Activated naive CD8-positive, alpha-beta T cell treated with anti-CD3 and anti-CD28 coated beads, Interleukin-2, amount 50 U/mL, for 24 hours (primary cell): ENCODE results near the gene NEUROG1.
"Not testable (repeated sequence)": the region's sequence is repeated elsewhere in the genome, so short reads cannot be mapped to it uniquely, and the experiment has no call there.

Experiments
- ATAC-seq: fragments of 150-1000 bp; cut with Tn5 transposase; one replicate; pipeline ENCODE4 v1.10.0; 2021
- DNase-seq: peaks from one replicate; pipeline ENCODE4 v3.0.0; 2021
- H3K27ac Mint-ChIP-seq: one replicate; pipeline ENCODE4 v1.8.0; 2021; ENCODE audit warnings: mild to moderate bottlenecking, mixed read lengths
- H3K27me3 Mint-ChIP-seq: one replicate; pipeline ENCODE4 v1.8.0; 2021; ENCODE audit warnings: mixed read lengths
- H3K36me3 Mint-ChIP-seq: one replicate; pipeline ENCODE4 v1.8.0; 2021; ENCODE audit warnings: low read depth, mixed read lengths
- H3K4me1 Mint-ChIP-seq: one replicate; pipeline ENCODE4 v1.8.0; 2021; ENCODE audit warnings: mixed read lengths
- H3K4me3 Mint-ChIP-seq: one replicate; pipeline ENCODE4 v1.8.0; 2021; ENCODE audit warnings: mild to moderate bottlenecking, moderate library complexity, mixed read lengths
- H3K9me3 Mint-ChIP-seq: one replicate; pipeline ENCODE4 v1.8.0; 2021; ENCODE audit warnings: mixed read lengths

Gene NEUROG1

DNA sequence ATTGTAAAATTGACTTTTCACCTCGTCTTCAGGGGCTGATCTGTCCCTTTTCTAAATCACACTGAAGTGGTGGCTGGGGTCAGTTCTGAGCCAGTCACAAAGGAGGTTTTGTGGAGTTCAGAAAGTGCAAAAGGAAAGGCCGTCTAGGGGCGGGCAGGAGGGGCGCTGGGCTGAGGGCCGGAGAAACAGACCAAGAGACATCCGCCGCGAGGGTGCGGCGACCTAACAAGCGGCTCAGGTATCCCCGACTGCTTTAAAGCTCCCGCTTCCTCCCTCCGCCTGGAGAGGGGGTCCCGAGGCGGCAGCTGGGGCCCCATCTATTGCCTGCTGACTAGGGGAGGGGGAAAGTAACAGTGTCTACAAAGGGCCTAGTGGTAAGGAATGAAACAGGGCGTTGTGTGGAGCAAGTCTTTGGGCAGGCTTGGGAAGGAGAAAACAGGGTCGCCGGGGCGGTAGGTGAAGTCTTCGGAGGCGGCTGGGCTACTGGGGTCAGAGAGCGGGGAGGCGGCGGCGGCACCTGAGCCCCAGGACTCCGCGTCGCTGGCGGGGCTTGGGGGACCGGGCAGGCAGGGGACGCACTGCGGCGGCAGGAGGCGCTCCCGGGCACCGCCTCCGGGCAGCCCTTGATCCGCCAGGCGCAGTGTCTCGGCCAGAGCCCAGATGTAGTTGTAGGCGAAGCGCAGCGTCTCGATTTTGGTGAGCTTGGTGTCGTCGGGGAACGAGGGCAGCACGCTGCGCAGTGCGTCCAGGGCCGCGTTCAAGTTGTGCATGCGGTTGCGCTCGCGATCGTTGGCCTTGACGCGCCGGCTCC is 950 bp downstream of the NEUROG1 start:
- Mint-ChIP-seq H3K4me1 (peaks cover 2% of the 10 kb centered on the region), H3K4me3 (no peak overlapping the region), H3K9me3 (no peaks in the 10 kb centered on the region), H3K27me3 (peaks cover 77% of the 10 kb centered on the region), H3K27ac (no peak overlapping the region), H3K36me3 (no peaks in the 10 kb centered on the region)
- DNase-seq (peak; percentile 5), ATAC-seq (no peak)

DNA sequence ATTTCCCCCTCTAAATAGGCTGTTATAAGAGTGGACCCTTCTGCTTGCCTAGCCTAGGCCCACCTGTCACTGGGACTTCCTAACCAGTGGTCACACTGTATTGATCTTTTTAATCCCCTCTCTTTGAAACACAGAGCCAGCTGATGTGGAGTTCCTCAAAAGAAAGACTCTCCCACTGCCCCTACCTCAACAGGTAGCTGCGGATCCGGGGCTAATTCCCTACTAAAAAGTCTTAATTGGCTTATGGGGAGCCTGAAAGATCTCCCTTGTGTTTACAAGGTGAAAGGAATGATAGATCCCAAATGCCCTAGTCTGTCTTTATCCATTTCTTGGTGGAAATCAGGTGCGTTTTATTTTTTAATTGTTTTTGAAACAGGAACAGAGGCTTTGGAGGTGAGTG is 2.0 kb downstream of the NEUROG1 start:
- Mint-ChIP-seq H3K27me3 (peaks cover 71% of the 10 kb centered on the region), H3K4me1 (peaks cover 2% of the 10 kb centered on the region), H3K4me3 (no peak overlapping the region), H3K27ac (no peak overlapping the region), H3K9me3 (no peaks in the 10 kb centered on the region), H3K36me3 (no peaks in the 10 kb centered on the region)
- DNase-seq (no peak), ATAC-seq (no peak)

DNA sequence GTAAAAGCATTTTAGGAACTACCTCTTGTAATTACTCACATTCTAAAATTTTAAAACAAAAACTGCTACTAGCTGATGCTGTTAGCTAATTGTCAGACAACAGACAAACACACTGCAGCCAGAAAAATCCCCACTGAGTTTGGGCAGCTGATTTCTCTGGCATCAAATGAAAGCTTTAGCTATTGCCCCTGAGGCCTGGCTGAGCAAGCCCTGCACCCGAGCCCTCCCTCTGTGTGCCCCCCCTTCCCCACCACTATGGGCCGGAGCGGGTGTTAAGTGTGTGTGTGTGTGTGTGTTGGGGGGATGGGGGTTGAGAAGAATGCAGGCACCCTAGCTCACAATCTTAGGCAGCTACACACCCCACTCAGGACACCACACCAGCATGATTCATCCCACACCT is 2.4 kb downstream of the NEUROG1 start:
- no peaks in the 10 kb centered on the region for H3K9me3 Mint-ChIP-seq
- no peak for DNase-seq
- H3K36me3 Mint-ChIP-seq, result no peaks in the 10 kb centered on the region
- ATAC-seq, result no peak
- no peak overlapping the region for H3K27ac Mint-ChIP-seq
- H3K4me3 Mint-ChIP-seq, result no peak overlapping the region
- peaks cover 2% of the 10 kb centered on the region for H3K4me1 Mint-ChIP-seq
- peaks cover 67% of the 10 kb centered on the region for H3K27me3 Mint-ChIP-seq

DNA sequence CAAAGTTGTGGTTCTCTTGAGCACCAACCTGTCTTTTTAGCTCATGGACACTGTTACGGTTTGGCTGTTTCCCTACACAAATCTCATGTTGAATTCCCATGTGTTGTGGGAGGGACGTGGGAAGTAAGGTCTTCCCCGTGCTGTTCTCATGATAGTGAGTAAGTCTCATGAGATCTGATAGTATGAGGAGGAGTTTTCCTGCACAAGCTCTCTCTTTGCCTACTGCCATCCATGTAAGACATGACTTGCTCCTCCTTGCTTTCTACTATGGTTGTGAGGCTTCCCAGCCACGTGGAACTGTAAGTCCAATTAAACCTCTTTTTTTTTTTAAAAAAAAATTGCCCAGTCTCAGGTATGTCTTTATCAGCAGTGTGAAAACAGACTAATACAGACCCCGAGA is 6.2 kb downstream of the NEUROG1 start:
- ATAC-seq, H3K36me3 Mint-ChIP-seq, H3K27ac Mint-ChIP-seq, H3K4me3 Mint-ChIP-seq, H3K9me3 Mint-ChIP-seq, DNase-seq, H3K4me1 Mint-ChIP-seq: not testable (repeated sequence)
- peaks cover 46% of the 10 kb centered on the region for H3K27me3 Mint-ChIP-seq

- Mint-ChIP-seq H3K27ac (no peak overlapping the region), H3K36me3 (no peaks in the 10 kb centered on the region), H3K4me3 (no peak overlapping the region), H3K27me3 (peaks cover 32% of the 10 kb centered on the region), H3K9me3 (peaks cover 2% of the 10 kb centered on the region), H3K4me1 (no peaks in the 10 kb centered on the region)
- ATAC-seq (no peak), DNase-seq (no peak)
These were observed 8.8 kb downstream of the NEUROG1 start for GRCh38 chr5:135526924-135527323.

GRCh38 chr5:135521964-135522363 is 13.8 kb downstream of the NEUROG1 start:
- ATAC-seq (no peak), DNase-seq (no peak)
- no peak overlapping the region for H3K4me3 Mint-ChIP-seq
- no peaks in the 10 kb centered on the region for H3K36me3 Mint-ChIP-seq
- no peak overlapping the region for H3K27ac Mint-ChIP-seq
- peaks cover 7% of the 10 kb centered on the region for H3K9me3 Mint-ChIP-seq
- H3K27me3 Mint-ChIP-seq, result peaks cover 42% of the 10 kb centered on the region
- H3K4me1 Mint-ChIP-seq, result no peaks in the 10 kb centered on the region

GRCh38 chr5:135517631-135518030 is 18.1 kb downstream of the NEUROG1 start:
- H3K36me3 Mint-ChIP-seq, result no peaks in the 10 kb centered on the region
- no peak overlapping the region for H3K27ac Mint-ChIP-seq
- H3K4me3 Mint-ChIP-seq, result no peak overlapping the region
- no peak for ATAC-seq
- H3K4me1 Mint-ChIP-seq, result no peaks in the 10 kb centered on the region
- peaks cover 34% of the 10 kb centered on the region for H3K27me3 Mint-ChIP-seq
- no peak for DNase-seq
- H3K9me3 Mint-ChIP-seq, result peaks cover 7% of the 10 kb centered on the region

DNA sequence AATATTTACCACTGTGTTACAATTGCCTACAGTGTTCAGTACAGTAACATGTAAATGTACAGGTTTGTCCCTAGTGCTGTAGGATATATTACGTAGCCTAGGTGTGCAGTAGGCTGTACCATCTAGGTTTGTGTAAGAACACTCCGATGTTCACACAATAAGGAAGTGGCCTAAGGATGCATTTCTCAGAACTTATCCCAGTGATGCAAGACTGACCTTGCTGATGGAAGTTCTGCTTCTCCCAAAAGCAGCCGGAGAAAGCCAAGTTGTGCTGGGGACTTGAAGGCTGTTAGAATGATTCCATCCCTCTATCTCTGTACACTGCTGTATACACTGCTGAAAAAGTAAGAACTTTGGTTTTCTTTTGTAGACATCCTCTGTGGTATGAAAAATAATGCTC is 21.6 kb downstream of the NEUROG1 start:
- DNase-seq, result no peak
- Mint-ChIP-seq H3K27ac (no peak overlapping the region), H3K27me3 (peaks cover 28% of the 10 kb centered on the region), H3K4me1 (no peaks in the 10 kb centered on the region), H3K9me3 (peaks cover 3% of the 10 kb centered on the region), H3K36me3 (no peaks in the 10 kb centered on the region), H3K4me3 (no peak overlapping the region)
- ATAC-seq, result no peak

GRCh38 chr5:135511761-135512575 is 23.8 kb downstream of the NEUROG1 start:
- ATAC-seq, result no peak
- H3K27ac Mint-ChIP-seq, result no peak overlapping the region
- H3K9me3 Mint-ChIP-seq, result no peaks in the 10 kb centered on the region
- H3K4me1 Mint-ChIP-seq, result no peaks in the 10 kb centered on the region
- H3K36me3 Mint-ChIP-seq, result no peaks in the 10 kb centered on the region
- H3K4me3 Mint-ChIP-seq, result no peak overlapping the region
- no peak for DNase-seq
- peaks cover 33% of the 10 kb centered on the region for H3K27me3 Mint-ChIP-seq

- H3K9me3 Mint-ChIP-seq, result no peaks in the 10 kb centered on the region
- H3K36me3 Mint-ChIP-seq, result no peaks in the 10 kb centered on the region
- ATAC-seq (no peak), DNase-seq (no peak)
- H3K4me1 Mint-ChIP-seq, result no peaks in the 10 kb centered on the region
- H3K27me3 Mint-ChIP-seq, result peaks cover 36% of the 10 kb centered on the region
- no peak overlapping the region for H3K4me3 Mint-ChIP-seq
- H3K27ac Mint-ChIP-seq, result no peak overlapping the region
These were observed 25.8 kb downstream of the NEUROG1 start for GRCh38 chr5:135509995-135510394.

- H3K4me3 Mint-ChIP-seq, result no peak overlapping the region
- no peak for ATAC-seq
These were observed 27.2 kb downstream of the NEUROG1 start for GRCh38 chr5:135508496-135509005.

GRCh38 chr5:135505973-135506372 is 29.8 kb downstream of the NEUROG1 start:
- Mint-ChIP-seq H3K4me1 (no peaks in the 10 kb centered on the region), H3K27me3 (peaks cover 41% of the 10 kb centered on the region), H3K4me3 (no peak overlapping the region), H3K9me3 (no peaks in the 10 kb centered on the region), H3K36me3 (no peaks in the 10 kb centered on the region), H3K27ac (no peak overlapping the region)
- DNase-seq (no peak), ATAC-seq (no peak)

More at GRCh38 chr5:135508496-135509005, 27.2 kb downstream of the NEUROG1 start:
- DNase-seq, result no peak
- no peaks in the 10 kb centered on the region for H3K36me3 Mint-ChIP-seq
- H3K27me3 Mint-ChIP-seq, result peaks cover 41% of the 10 kb centered on the region
- H3K4me1 Mint-ChIP-seq, result no peaks in the 10 kb centered on the region
- H3K27ac Mint-ChIP-seq, result no peak overlapping the region
- no peaks in the 10 kb centered on the region for H3K9me3 Mint-ChIP-seq

DNA sequence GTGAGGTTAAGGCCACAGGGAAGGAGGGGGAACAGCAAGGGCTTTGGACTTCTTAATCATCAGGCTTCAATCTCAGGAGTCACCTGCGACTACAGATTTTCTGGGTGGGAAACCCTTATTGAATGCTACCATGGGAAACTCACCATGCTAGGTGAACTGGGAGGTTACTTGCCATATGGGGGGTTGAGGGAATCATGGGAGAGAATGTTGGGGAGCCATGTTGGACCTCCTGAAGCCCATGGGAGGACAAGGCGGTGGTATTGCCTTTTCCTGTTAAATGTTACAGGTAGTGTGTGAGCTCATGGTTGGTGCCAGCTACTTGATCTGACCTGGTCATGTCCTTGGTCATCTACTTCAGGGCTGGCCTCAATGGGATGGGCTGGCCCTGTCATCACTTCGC is 31.4 kb downstream of the NEUROG1 start:
- H3K36me3 Mint-ChIP-seq, result no peaks in the 10 kb centered on the region
- no peak overlapping the region for H3K4me3 Mint-ChIP-seq
- H3K27ac Mint-ChIP-seq, result no peak overlapping the region
- H3K27me3 Mint-ChIP-seq, result peaks cover 34% of the 10 kb centered on the region
- no peak for ATAC-seq
- no peaks in the 10 kb centered on the region for H3K4me1 Mint-ChIP-seq
- no peaks in the 10 kb centered on the region for H3K9me3 Mint-ChIP-seq
- no peak for DNase-seq

GRCh38 chr5:135503871-135504270 is 31.9 kb downstream of the NEUROG1 start:
- no peak for ATAC-seq
- Mint-ChIP-seq H3K36me3 (no peaks in the 10 kb centered on the region), H3K27me3 (peaks cover 30% of the 10 kb centered on the region), H3K9me3 (no peaks in the 10 kb centered on the region), H3K4me1 (no peaks in the 10 kb centered on the region), H3K27ac (no peak overlapping the region), H3K4me3 (no peak overlapping the region)
- DNase-seq, result no peak
